Measurements from ENCODE around the gene IRF7.

The IRF7 gene

DNA sequence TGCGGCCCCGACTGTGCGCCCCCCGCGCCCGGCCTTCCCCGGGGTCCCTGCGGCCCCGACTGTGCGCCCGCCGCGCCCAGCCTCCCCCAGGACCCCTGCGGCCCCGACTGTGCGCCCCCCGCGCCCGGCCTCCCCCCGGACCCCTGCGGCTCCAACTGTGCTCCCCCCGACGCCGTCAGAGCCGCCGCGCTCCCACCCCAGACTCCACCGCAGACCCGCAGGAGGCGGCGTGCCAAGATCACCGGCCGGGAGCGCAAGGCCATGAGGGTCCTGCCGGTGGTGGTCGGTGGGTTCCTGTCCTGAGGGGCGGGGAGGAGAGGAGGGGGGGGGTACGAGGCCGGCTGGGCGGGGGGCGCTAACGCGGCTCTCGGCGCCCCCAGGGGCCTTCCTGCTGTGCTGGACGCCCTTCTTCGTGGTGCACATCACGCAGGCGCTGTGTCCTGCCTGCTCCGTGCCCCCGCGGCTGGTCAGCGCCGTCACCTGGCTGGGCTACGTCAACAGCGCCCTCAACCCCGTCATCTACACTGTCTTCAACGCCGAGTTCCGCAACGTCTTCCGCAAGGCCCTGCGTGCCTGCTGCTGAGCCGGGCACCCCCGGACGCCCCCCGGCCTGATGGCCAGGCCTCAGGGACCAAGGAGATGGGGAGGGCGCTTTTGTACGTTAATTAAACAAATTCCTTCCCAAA is 24.4 kb upstream of the IRF7 start:
- DNase-seq: no peak

GRCh38 chr11:639332-639955 is 23.7 kb upstream of the IRF7 start:
- no peak for DNase-seq

DNA sequence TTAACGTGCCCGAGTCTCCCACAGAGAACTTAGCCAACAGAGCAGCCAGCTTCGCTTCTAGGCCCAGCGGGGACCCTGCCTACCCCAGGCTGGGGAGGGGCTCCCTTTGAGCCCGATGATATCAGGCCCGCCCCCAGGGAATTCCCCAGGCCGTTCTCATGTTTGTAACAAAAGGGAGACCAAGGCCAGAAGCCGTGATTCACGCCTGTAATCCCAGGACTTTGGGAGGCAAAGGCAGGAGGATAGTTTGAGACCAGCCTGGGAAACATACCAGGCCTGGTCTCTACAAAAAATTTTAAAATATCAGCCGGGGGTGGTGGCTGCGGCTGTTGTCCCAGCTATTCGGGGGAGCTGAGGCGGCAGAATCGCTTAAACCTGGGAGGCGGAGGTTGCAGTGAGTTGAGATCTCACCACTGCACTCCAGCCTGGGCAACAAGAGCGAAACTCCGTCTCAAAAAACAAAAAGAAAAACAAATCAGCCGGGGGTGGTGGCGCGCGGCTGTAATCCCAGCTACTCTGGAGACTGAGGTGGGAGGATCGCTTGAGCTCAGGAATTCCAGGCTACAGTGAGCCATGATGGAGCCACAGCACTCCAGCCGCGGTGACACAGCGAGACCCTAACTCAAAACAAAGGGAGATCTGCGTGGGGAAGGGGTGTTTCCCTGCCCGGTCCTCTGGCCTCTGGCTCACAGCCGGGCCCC is 23.0 kb upstream of the IRF7 start:
- no peak for DNase-seq

DNA sequence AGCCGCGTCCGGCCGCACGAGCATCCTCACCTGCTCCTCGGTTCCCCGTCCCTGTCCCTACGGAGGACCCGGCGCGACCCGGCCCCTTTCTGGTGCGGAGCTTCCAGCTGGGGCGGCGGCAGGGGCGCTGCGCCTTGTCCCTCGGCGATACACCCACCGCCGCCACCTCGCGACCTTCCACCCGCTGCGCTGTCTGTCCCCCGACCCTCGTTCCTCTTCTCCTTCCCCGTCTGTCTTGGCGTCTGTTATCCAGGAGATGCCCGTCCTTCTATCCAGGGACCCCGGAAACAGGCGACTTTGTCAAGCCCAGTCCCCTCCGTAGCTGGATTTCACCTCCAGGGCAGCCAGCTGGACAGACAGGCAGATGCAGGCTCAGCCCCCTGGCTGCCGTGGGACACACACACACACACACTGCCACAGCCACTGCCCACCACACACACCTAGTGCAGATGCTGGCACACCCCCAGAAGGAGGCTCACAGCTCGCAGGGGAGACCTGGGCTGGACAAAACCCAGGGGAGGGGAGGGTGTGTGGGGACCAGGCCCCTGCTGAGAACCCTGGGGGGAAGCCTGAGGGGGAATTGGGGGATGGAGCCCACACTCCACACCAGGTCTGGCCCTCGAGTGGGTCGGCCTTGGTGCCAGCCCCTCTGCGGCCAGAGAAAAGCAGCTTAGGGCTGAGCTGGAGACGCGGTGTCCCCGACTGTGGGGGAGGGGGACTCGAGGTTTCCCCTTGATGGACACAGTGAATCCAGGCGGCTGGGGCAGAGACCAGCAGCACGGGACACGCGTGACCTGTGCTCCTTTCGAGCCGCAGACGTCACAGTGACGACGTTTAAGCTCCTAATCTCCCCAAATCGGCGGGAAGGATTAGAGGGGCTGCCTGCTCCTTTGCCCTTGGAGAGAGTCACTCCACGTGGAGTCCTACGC is 22.1 kb upstream of the IRF7 start:
- no peak for DNase-seq

DNA sequence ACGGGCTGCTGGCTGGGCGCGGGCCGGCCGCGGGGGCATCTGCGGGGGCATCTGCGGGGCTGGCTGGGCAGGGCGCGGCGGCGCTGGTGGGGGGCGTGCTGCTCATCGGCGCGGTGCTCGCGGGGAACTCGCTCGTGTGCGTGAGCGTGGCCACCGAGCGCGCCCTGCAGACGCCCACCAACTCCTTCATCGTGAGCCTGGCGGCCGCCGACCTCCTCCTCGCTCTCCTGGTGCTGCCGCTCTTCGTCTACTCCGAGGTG is 21.5 kb upstream of the IRF7 start:
- no peak for DNase-seq

DNA sequence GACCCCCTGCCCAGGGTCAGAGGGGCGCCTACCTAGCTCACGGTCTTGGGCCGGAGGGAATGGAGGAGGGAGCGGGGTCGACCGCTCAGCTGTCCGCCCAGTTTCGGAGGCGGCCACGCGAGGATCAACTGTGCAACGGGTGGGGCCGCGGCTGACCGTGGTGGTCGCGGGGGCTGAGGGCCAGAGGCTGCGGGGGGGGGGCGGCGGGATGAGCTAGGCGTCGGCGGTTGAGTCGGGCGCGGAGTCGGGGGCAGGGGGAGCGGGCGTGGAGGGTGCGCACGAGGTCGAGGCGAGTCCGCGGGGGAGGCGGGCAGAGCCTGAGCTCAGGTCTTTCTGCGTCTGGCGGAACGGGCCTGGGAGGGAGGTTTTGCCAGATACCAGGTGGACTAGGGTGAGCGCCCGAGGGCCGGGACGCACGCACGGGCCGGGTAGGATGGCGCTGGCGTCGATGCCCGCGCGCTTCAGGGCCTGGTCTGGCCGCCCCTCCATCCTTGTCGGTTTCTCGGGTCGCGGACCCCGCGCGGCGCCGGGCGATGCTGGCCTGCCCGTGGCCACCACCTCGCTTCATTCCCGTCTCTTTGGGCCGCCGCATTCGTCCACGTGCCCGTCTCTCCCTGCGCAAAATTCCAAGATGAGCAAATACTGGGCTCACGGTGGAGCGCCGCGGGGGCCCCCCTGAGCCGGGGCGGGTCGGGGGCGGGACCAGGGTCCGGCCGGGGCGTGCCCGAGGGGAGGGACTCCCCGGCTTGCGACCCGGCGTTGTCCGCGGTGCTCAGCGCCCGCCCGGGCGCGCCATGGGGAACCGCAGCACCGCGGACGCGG is 21.0 kb upstream of the IRF7 start, which contains the start of gene DRD4:
Gene DRD4, plus strand, starts transcription at position 759 of the 822 bp plus-strand sequence. Its CDS starts 36 bp downstream, at position 795.
- DNase-seq: no peak

- no peak for DNase-seq
These were observed 20.3 kb upstream of the IRF7 start for GRCh38 chr11:635945-636510.

- no peak for DNase-seq
These were observed 15.1 kb upstream of the IRF7 start for GRCh38 chr11:630871-631270.

- no peak for DNase-seq
These were observed 13.5 kb upstream of the IRF7 start for GRCh38 chr11:629237-629583.

DNA sequence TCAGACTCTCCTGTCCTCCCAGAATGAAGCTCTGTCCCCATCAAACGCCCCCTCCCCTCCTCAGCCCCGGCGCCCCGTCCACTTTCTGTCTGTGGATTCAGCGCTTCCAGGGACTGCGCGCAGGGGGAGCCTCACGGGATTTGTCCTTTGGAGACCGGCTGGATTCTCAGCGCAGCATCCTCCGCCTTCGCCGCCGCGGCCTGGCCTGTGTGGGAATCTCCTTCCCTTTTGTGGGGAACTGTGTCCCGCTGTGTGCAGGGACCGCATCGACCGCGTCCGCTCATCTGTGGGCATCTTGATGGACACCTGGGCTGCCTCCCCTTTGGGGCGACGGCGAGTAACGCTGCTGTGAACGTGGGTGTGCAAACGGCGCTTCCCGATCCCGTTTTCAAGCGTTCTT is 12.3 kb upstream of the IRF7 start:
- no peak for DNase-seq

- DNase-seq: no peak
These were observed 11.5 kb upstream of the IRF7 start for GRCh38 chr11:627308-627576.

- no peak for DNase-seq
These were observed 10.9 kb upstream of the IRF7 start, which contains the start of gene SCT for GRCh38 chr11:626475-627307. Gene SCT, minus strand, starts transcription at chr11:627181. Its CDS starts 38 bp downstream, at chr11:627143.

DNA sequence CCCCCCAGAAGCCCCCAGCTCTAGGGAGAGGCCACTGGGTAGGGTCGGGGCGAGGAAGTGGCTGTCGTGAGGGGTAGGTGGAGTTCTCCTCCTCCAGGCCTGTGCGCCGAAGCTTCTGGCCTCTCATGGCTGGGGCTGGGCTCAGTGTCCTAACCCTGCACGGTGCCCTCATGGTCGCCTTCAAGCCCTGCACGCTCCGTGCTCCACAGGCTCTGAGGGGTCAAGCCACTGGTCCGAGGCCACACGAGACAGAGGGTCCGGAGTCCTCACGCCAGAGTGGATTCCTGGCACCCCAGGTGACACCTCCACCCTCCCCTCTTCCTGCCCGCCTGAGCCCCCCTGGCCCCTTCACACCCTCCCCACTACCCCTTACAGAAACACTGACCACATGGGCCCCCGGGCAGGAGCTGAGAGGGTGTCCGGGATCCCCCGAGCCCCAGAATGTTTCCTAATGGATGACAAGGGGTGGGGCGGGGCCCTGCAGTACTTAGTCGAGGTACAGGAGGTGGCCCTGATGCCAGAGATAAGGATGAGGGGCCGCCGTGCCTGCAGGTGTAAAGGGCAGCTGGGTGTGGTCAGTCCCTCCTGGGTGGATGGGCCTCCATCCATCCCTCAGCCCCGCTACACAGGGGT is 10.0 kb upstream of the IRF7 start:
- no peak for DNase-seq

GRCh38 chr11:624705-625635 is 9.2 kb upstream of the IRF7 start, which contains the start of gene CDHR5:
Gene CDHR5, minus strand, starts transcription at chr11:624955. Its CDS starts 53 bp downstream, at chr11:624902.
- no peak for DNase-seq

DNA sequence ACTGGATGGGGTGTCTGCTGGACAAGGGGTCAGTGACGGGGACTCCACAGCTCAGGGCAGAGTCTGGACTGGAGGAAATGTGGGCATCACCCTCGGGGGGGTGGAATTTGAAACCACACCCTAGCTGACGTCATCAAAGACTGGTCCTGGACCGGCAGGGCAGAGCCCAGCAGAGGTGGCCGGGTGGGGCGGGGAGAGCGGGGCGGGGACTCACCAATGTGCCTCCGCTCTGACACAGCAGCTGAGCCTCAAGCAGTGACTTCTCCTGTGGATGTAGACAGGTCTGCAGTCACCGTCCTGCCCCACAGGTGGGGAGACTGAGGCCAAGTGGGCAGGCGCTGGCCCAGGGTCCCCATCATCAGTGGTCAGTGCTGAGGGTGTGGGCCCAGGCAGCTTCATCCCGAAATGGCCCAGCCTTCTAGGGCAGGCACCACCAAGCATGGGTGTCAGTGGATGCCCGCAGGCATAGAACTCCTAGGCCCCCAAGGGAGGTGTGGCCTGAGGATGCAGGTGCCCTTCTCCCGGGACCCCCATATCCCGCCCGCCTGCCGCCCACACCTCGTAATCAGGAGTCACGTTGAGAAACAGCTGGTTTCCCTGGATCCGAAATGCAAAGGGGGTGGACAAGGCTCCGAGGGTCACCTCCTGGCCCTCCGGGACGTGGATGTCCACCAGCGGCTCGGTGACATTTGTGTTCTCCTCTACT is 8.4 kb upstream of the IRF7 start:
- DNase-seq: no peak

- DNase-seq: no peak
These were observed 7.7 kb upstream of the IRF7 start for GRCh38 chr11:623349-623869.

GRCh38 chr11:621838-622237 is 6.1 kb upstream of the IRF7 start:
- DNase-seq: no peak

DNA sequence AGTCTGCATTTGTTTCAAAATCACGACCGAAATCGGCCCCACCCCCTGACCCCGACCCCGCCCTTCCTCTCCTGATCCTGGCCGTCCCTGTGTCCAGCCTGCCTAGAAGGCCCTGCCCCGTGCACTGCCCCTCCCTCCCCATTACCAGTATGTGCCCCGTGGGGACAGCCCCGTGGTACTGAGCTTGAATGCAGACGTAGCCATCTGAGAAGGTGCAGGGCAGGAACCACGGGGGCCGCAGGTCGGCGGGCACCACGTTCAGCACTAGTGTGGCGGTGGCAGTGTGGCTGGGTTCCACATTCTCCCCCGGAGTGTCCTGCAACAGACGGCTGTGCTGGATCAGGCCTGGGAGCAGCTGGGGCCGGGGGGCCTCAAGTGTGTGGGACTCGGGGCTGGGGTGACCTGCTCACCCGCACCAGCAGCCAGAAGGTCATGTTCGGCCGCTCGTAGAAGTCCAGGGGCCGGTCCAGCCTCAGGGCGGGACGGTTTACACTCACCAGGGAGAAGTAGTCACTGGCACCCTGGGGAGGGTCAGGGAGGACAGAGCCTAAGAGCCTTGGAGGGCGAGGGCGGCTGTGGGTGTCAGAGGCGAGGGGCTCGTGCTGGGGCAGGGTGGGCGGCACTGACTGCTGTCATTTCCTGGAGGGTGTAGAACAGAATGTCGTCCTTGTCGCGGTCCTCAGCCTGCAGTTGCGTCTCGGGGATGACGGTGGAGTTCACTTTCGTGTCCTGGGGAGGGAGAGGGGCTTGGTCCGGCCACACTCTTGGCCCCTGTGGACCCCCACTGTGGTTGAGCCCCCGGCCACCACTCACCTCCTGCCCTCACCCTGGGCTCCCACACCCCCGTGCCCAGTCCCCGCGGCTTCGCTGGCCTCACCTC is 5.4 kb upstream of the IRF7 start:
- DNase-seq: no peak

All from amniotic stem cell (primary cell).